Smooth muscle cell (in vitro differentiated cells): Measurements from ENCODE around the gene BCL2L15. TPM values are rescaled to one million over a fixed set of nuclear protein-coding genes. Genes with fewer than 3 reads are reported as not detected.

Experiments
- DNase-seq: peaks from one replicate; lab custom pipeline; 2025; ENCODE audit not compliant: unreplicated experiment; lab: John Stamatoyannopoulos, UW
- H2AFZ ChIP-seq: fragments of 200-600 bp; sonication (generic); 2 replicates; pipeline ENCODE4 v1.6.0; 2016; ENCODE audit warnings: antibody characterized with exemption, low read depth, mild to moderate bottlenecking
- H3F3A ChIP-seq: fragments of 200-600 bp; sonication (generic); 2 replicates; pipeline ENCODE4 v1.6.0; 2017; ENCODE audit warnings: antibody characterized with exemption, low read depth
- H3K27ac ChIP-seq: fragments of 200-600 bp; sonication (generic); 2 replicates; pipeline ENCODE4 v1.5.1; 2016; ENCODE audit warnings: low read depth, mild to moderate bottlenecking
- H3K27me3 ChIP-seq: fragments of 200-600 bp; sonication (generic); 2 replicates; pipeline ENCODE4 v1.6.1; 2016; ENCODE audit warnings: low read depth, mild to moderate bottlenecking
- H3K36me3 ChIP-seq: fragments of 200-600 bp; sonication (generic); 2 replicates; pipeline ENCODE4 v1.5.1; 2016; ENCODE audit warnings: low read depth
- H3K4me1 ChIP-seq: fragments of 200-600 bp; sonication (generic); 2 replicates; pipeline ENCODE4 v1.5.1; 2016; ENCODE audit warnings: low read depth
- H3K4me2 ChIP-seq: fragments of 200-600 bp; sonication (generic); 2 replicates; pipeline ENCODE4 v1.6.0; 2016; ENCODE audit warnings: mild to moderate bottlenecking
- H3K4me3 ChIP-seq: fragments of 200-600 bp; sonication (generic); 2 replicates; pipeline ENCODE4 v1.5.1; 2016; ENCODE audit warnings: mild to moderate bottlenecking
- H3K79me2 ChIP-seq: fragments of 200-600 bp; sonication (generic); 2 replicates; pipeline ENCODE4 v1.6.0; 2016; ENCODE audit warnings: low read depth, mild to moderate bottlenecking
- H3K9ac ChIP-seq: fragments of 200-600 bp; sonication (generic); 2 replicates; pipeline ENCODE4 v1.6.0; 2016; ENCODE audit warnings: low read depth
- H3K9me3 ChIP-seq: fragments of 200-600 bp; sonication (generic); replicated peaks from 2 replicates; pipeline ENCODE4 v1.5.1; 2016; ENCODE audit warnings: low read depth
- H4K20me1 ChIP-seq: fragments of 200-600 bp; sonication (generic); 2 replicates; pipeline ENCODE4 v1.6.0; 2016; ENCODE audit warnings: low read depth
- WGBS: methylation state at CpG from one replicate; pipeline ENCODE4 v1.1.7; 2016; ENCODE audit warnings: low lambda C conversion rate; 5-methylcytosine and 5-hydroxymethylcytosine counted together
- polyA plus RNA-seq: library from polyadenylated mRNA; unstranded; fragments of >200 nt; fragmentation: Nextera tagmentation; extraction: Ambion mirVana; gene quantifications from 2 replicates; pipeline ENCODE4 v1.2.1, GENCODE V29; 2016
- total RNA-seq: library from RNA; depleted of rRNA; stranded (reverse); fragments of >200 nt; gene quantifications from 2 replicates; pipeline ENCODE4 v1.2.3, GENCODE V29; 2014
- TF ChIP-seq, protein P1 (sequence below): fragments of 200-600 bp; sonication (generic); IDR thresholded peaks from 2 replicates; pipeline ENCODE4 v1.5.1; 2017; ENCODE audit warnings: borderline replicate concordance, mild to moderate bottlenecking, antibody characterized with exemption; ENCODE audit not compliant: insufficient read depth, poor library complexity, severe bottlenecking

BCL2L15 gene
- total and polyA plus RNA-seq, 2 experiments from 2014 or later = 0.13 TPM; not detected in 1

DNA sequence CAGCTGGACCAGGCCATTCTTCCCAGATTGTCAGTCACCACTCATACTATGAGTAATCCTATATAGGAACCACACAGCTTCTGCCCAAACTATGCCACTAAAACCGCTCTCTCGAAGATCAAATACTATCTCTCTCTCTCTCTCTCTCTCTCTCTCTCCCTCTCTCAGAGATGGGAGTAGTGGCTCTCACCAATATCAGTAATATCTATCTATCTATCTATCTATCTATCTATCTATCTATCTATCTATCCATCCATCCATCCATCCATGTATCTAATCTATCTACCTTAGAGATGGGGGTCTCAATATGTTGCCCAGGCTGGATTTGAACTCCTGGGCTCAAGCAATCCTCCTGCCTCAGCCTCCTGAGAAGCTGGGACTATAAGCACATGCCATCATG lies 37.1 kb upstream of the BCL2L15 start:
- no peak for DNase-seq
- H3K4me3 ChIP-seq = no peak overlapping the region
- no peak overlapping the region for H3K9ac ChIP-seq
- H4K20me1 ChIP-seq = no peaks in the 10 kb centered on the region
- TF ChIP-seq, protein P1, sequence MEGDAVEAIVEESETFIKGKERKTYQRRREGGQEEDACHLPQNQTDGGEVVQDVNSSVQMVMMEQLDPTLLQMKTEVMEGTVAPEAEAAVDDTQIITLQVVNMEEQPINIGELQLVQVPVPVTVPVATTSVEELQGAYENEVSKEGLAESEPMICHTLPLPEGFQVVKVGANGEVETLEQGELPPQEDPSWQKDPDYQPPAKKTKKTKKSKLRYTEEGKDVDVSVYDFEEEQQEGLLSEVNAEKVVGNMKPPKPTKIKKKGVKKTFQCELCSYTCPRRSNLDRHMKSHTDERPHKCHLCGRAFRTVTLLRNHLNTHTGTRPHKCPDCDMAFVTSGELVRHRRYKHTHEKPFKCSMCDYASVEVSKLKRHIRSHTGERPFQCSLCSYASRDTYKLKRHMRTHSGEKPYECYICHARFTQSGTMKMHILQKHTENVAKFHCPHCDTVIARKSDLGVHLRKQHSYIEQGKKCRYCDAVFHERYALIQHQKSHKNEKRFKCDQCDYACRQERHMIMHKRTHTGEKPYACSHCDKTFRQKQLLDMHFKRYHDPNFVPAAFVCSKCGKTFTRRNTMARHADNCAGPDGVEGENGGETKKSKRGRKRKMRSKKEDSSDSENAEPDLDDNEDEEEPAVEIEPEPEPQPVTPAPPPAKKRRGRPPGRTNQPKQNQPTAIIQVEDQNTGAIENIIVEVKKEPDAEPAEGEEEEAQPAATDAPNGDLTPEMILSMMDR = no peak
- H2AFZ ChIP-seq = no peak overlapping the region
- H3K36me3 ChIP-seq = no peaks in the 10 kb centered on the region
- 100% methylated on average over 2 of the region's 2 CpGs for WGBS
- H3K79me2 ChIP-seq = no peaks in the 10 kb centered on the region
- H3F3A ChIP-seq = peaks cover 6% of the 10 kb centered on the region
- H3K9me3 ChIP-seq = no peaks in the 10 kb centered on the region
- peaks cover 29% of the 10 kb centered on the region for H3K27me3 ChIP-seq
- no peaks in the 10 kb centered on the region for H3K4me1 ChIP-seq
- H3K27ac ChIP-seq = no peak overlapping the region
- no peak overlapping the region for H3K4me2 ChIP-seq

DNA sequence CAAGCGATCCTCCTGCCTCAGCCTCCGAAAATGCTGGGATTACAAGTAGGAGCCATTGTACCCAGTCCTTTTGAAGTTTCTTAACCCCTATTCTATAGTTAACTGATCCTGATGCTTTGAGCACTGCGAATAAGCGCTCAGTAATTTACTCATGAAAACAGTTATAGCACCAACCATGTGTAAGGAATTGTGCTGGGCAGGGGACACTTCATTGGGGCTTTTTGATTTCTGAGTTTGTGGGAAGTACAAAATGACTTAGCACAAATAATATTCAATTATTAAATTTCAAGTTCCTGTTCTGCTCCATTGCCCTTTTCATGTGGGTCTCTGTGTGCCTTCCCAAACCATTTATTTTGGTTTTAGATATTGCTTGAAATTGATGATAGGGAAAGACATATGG lies 35.6 kb upstream of the BCL2L15 start:
- Histone ChIP-seq H4K20me1 (no peaks in the 10 kb centered on the region), H3K9ac (no peak overlapping the region), H3K36me3 (no peaks in the 10 kb centered on the region), H3K4me2 (no peak overlapping the region), H3K4me3 (no peak overlapping the region), H3K79me2 (no peaks in the 10 kb centered on the region), H3K27me3 (peaks cover 29% of the 10 kb centered on the region), H3F3A (no peaks in the 10 kb centered on the region), H3K9me3 (no peaks in the 10 kb centered on the region), H3K4me1 (no peaks in the 10 kb centered on the region), H2AFZ (no peak overlapping the region), H3K27ac (no peak overlapping the region)
- DNase-seq = no peak
- TF ChIP-seq, protein P1 = no peak
- WGBS = 78% methylated on average over 4 of the region's 4 CpGs

DNA sequence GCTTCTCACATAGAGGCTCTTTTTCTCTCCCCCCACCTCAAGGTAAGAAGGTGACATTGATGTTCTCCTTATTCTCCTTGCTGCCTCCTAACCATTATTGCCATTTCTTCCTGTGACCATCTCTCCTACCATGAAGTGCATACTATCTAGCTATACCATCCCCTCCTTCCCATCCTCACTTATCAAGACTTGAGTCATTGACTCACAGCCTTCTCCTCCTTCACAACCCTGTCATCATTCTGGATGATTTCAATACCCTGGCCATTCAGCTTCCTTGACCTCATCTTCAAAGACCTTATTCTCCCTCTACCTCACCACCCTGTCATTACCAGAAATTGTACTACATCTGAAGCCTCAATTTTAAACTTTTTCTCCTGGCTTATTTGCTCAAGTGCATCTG lies 30.9 kb upstream of the BCL2L15 start:
- TF ChIP-seq, protein P1 = no peak
- Histone ChIP-seq H3K27me3 (peaks cover 6% of the 10 kb centered on the region), H2AFZ (no peak overlapping the region), H3K4me3 (no peak overlapping the region), H3K36me3 (no peaks in the 10 kb centered on the region), H3K79me2 (no peaks in the 10 kb centered on the region), H3F3A (no peaks in the 10 kb centered on the region), H3K4me2 (no peak overlapping the region), H3K9ac (no peak overlapping the region), H4K20me1 (no peaks in the 10 kb centered on the region), H3K9me3 (no peaks in the 10 kb centered on the region), H3K4me1 (no peaks in the 10 kb centered on the region), H3K27ac (no peak overlapping the region)
- DNase-seq = no peak

DNA sequence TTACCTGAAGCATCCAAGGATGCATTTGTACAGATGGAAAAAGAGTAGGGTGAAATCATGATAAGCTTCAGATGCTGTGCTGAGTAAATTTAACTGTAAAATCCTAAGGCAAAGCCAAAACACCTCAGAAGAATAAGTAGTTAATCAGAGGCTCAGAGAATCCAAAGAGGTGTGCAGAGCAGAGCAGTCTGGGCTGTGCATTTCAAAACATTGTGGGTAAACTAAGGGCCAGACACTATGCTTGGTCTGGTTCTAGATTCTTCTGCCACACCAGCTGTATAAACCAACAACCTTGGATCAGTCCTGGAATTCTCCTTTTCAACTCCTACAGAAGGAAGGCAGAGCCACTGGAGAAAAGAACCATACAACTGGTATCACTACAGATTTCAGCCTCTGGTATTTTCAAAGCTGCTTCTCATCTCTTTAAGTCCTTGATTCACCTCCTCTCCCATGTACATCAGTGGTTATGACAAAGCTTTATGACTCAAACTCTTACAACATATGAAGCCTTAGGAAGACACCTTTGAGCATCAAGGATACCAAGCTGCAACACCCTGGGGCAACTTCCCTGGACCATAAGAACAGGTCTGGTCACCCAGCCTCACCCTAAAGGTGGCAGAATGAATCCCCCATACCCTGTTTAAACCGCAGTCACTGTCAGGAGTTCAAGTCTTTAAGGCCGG lies 30.2 kb upstream of the BCL2L15 start:
- Histone ChIP-seq H3K4me2 (no peak overlapping the region), H3K27ac (no peak overlapping the region), H3F3A (no peaks in the 10 kb centered on the region), H3K9ac (no peak overlapping the region), H4K20me1 (no peaks in the 10 kb centered on the region), H2AFZ (no peak overlapping the region), H3K27me3 (no peaks in the 10 kb centered on the region), H3K9me3 (no peaks in the 10 kb centered on the region), H3K79me2 (no peaks in the 10 kb centered on the region), H3K4me1 (no peaks in the 10 kb centered on the region), H3K36me3 (no peaks in the 10 kb centered on the region), H3K4me3 (no peak overlapping the region)
- no peak for DNase-seq
- TF ChIP-seq, protein P1 = no peak
- 85% methylated on average over 2 of the region's 2 CpGs for WGBS
